NCI-H1930 (cell line): ENCODE measurements around the gene KCNJ4.
"Not testable (repeated sequence)": the region's sequence is repeated elsewhere in the genome, so short reads cannot be mapped to it uniquely, and the experiment has no call there.

Source experiments
- DNase-seq, 2 experiments: peaks; one replicate each; lab custom pipeline; 2025; lab: John Stamatoyannopoulos, UW

The KCNJ4 gene

DNA sequence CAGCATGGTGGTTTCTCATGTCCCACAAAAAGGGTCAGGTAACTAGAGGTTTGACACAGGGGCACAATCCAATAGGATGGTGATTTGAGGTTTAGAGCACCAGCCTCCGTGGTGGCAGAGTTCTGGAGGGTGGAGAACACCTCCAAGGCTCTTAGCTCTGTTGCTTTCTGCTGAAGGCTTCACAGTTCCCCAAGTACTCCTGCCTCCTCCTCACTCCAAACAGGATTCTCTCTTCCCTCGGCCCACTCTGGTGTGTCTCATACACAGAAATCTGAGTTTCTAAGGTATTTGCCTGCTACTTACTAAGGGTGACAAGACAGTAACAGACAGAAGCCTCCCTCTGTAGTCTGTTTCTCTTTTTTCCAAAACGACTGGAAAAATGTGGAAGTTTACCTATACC lies 73.6 kb downstream of the KCNJ4 start:
- not testable (repeated sequence) for DNase-seq
